Astrocyte of the spinal cord (primary cell): ENCODE data around the gene PTGER1.

Source experiments
- DNase-seq: peaks from one replicate; pipeline ENCODE4 v3.0.0; 2011; ENCODE audit warnings: low read depth, low spot score
- H3K4me3 ChIP-seq: 2 replicates; pipeline ENCODE4 v1.5.1; 2011; ENCODE audit warnings: low read depth, mild to moderate bottlenecking, low read length, moderate library complexity
- CTCF ChIP-seq: IDR thresholded peaks from 2 replicates; pipeline ENCODE4 v1.5.1; 2012; ENCODE audit warnings: low read depth, mild to moderate bottlenecking, low read length, inconsistent platforms
- in situ Hi-C: cut with HindIII; loops from 2 replicates; pipeline ENCODE4 v1.10.0; 2017; ENCODE audit warnings: low sequenced_read_pairs

The PTGER1 gene, protein sequence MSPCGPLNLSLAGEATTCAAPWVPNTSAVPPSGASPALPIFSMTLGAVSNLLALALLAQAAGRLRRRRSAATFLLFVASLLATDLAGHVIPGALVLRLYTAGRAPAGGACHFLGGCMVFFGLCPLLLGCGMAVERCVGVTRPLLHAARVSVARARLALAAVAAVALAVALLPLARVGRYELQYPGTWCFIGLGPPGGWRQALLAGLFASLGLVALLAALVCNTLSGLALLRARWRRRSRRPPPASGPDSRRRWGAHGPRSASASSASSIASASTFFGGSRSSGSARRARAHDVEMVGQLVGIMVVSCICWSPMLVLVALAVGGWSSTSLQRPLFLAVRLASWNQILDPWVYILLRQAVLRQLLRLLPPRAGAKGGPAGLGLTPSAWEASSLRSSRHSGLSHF

GRCh38 chr19:14475251-14476073, at the start of gene PTGER1:
Gene PTGER1 (minus strand): TSS chr19:14475354. CDS start chr19:14474320, 1,034 bp downstream.
- in situ Hi-C loops = no loop called here
- peak within 1 kb of the TSS; percentile 17 for H3K4me3 ChIP-seq
- DNase-seq = peak; percentile 23
- TF ChIP-seq CTCF = peak; percentile 50

DNA sequence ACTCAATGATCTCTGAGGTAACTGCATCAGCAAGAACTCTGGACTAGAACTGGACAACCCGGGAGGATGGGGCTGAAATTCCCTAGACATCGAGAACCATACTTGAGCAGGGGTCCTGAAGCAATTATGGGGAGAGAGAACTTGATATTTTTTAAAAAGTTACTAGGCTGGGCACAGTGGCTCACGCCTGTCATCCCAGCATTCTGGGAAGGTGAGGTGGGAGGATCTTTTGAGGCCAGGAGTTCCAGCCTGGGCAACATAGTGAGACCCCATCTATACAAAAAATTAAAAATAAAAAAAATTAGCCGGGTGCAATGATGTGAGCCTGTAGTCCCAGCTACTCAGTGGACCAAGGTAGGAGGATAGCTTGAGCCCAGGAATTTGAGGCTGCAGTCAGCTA, 45.4 kb upstream of the PTGER1 start:
- in situ Hi-C loops = no loop called here
- H3K4me3 ChIP-seq = no peak overlapping the region
- no peak for DNase-seq
- TF ChIP-seq CTCF = no peak

GRCh38 chr19:14519860-14520407, 44.8 kb upstream of the PTGER1 start:
- in situ Hi-C loops = no loop called here
- no peak for TF ChIP-seq CTCF
- no peak overlapping the region for H3K4me3 ChIP-seq
- DNase-seq = peak; percentile 88

DNA sequence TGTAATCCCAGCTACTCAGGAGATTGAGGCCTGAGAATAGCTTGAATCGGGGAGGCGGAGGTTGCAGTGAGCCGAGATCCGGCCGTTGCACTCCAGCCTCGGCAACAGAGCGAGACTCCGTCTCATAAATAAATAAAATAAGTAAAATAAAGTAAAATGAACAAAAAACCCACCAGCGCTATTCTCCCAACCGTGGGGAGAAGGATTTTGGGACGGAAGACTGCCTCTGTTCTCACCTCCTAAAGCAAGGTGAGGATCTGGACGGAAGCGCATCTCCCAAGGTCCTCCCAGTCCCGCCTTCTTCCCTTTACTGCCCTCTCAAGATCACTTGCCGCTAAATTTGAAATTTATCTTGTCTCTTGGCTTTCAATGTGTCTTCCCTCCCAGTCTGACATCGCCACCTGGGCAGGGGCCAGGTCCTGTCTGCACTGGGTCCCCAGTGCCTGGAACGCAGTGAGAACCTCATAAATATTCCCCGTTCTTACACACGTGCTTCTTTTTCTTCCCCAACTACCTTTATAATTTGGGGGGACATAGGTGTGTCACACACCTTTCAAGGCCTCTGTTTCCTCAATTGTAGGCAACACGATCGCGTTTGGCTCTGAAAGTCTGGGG, 44.2 kb upstream of the PTGER1 start:
- TF ChIP-seq CTCF = no peak
- DNase-seq = no peak
- in situ Hi-C loops = no loop called here
- H3K4me3 ChIP-seq = no peak overlapping the region

- no peak for TF ChIP-seq CTCF
- peak; percentile 94 for DNase-seq
- in situ Hi-C loops = no loop called here
- H3K4me3 ChIP-seq = peak within 1 kb of the TSS; percentile 68
These were observed 42.8 kb upstream of the PTGER1 start, which contains the start of gene DNAJB1 for GRCh38 chr19:14517840-14518505. Gene DNAJB1 (minus strand): TSS chr19:14518397. CDS start chr19:14518349, 48 bp downstream.

DNA sequence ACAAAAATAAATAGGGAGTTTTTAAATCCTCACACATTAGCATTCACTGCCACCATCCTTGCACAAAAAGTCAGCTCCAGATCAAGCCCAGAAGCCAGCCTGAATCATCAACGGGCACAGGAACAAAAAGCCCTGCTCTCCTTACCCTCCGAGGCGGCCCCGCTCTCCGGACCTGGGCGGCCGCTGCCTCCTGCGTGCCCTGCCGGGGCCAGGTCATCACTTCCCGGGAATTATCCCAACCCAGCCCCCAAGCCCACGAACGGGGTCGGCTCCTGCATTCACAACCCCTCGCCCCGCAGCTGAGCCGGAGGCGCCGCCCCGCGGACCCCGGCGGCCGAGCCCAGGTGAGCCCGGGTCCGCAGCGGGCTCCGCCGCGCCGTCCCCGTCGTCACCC, 42.3 kb upstream of the PTGER1 start:
- peak overlapping the region; percentile 68 for H3K4me3 ChIP-seq
- no peak for DNase-seq
- no peak for TF ChIP-seq CTCF
- in situ Hi-C loops = no loop called here
